Measurements from ENCODE around the gene FOXN1. TPM values are rescaled to one million over a fixed set of nuclear protein-coding genes. Genes with fewer than 3 reads are reported as not detected.

FOXN1 gene
- total RNA-seq, 1 donor from 2014 or later, result not detected

GRCh38 chr17:28495635-28496034 is 10.5 kb upstream of the FOXN1 start:
- TF ChIP-seq CTCF (conservative IDR thresholded peaks at IDR 0.05; ENCODE audit: low read depth, low read length), result no peak

GRCh38 chr17:28497931-28498330 is 8.2 kb upstream of the FOXN1 start:
- no peak for TF ChIP-seq CTCF (conservative IDR thresholded peaks at IDR 0.05; ENCODE audit: low read depth, low read length)
- no peak overlapping the region for H3K4me3 ChIP-seq (ENCODE audit: low read depth, low read length)
- no peak for DNase-seq (ENCODE audit: low read depth)

More at GRCh38 chr17:28495635-28496034, 10.5 kb upstream of the FOXN1 start:
- no peak overlapping the region for H3K4me3 ChIP-seq (ENCODE audit: low read depth, low read length)
- DNase-seq (ENCODE audit: low read depth), result no peak

- H3K4me3 ChIP-seq (ENCODE audit: low read depth, low read length), result no peak overlapping the region
- no peak for DNase-seq (ENCODE audit: low read depth)
- no peak for TF ChIP-seq CTCF (conservative IDR thresholded peaks at IDR 0.05; ENCODE audit: low read depth, low read length)
Measured at GRCh38 chr17:28498652-28499363, 7.3 kb upstream of the FOXN1 start.

GRCh38 chr17:28499364-28499664 is 6.8 kb upstream of the FOXN1 start:
- no peak for TF ChIP-seq CTCF (conservative IDR thresholded peaks at IDR 0.05; ENCODE audit: low read depth, low read length)
- no peak overlapping the region for H3K4me3 ChIP-seq (ENCODE audit: low read depth, low read length)
- no peak for DNase-seq (ENCODE audit: low read depth)

- DNase-seq (ENCODE audit: low read depth), result no peak
- no peak for TF ChIP-seq CTCF (conservative IDR thresholded peaks at IDR 0.05; ENCODE audit: low read depth, low read length)
- H3K4me3 ChIP-seq (ENCODE audit: low read depth, low read length), result no peak overlapping the region
Measured at GRCh38 chr17:28499684-28500357, 6.3 kb upstream of the FOXN1 start.

GRCh38 chr17:28500712-28501379 is 5.3 kb upstream of the FOXN1 start:
- TF ChIP-seq CTCF (conservative IDR thresholded peaks at IDR 0.05; ENCODE audit: low read depth, low read length), result no peak
- no peak overlapping the region for H3K4me3 ChIP-seq (ENCODE audit: low read depth, low read length)
- DNase-seq (ENCODE audit: low read depth), result no peak
